Activated CD4-positive, alpha-beta memory T cell treated with anti-CD3 and anti-CD28 coated beads for 36 hours (primary cell): ENCODE results near the gene UMODL1. TPM values are rescaled to one million over a fixed set of nuclear protein-coding genes. Genes with fewer than 3 reads are reported as not detected.

ENCODE experiments used
- CTCF ChIA-PET: fragments of 350-600 bp; sonication (Branson Sonifier 250); formaldehyde crosslinking; loops from one replicate; lab custom pipeline; 2021; ENCODE audit warnings: antibody characterized with exemption, inconsistent platforms; lab: Charles Lee
- POLR2A ChIA-PET: fragments of 350-600 bp; sonication (Branson Sonifier 250); formaldehyde crosslinking; loops from one replicate; lab custom pipeline; 2021; ENCODE audit warnings: antibody characterized with exemption; lab: Charles Lee
- DNase-seq: peaks from one replicate; pipeline ENCODE4 v3.0.0-alpha.2; 2020
- H3K27ac Mint-ChIP-seq: one replicate; pipeline ENCODE4 v1.8.0; 2021; ENCODE audit warnings: mixed read lengths
- H3K27me3 Mint-ChIP-seq: one replicate; pipeline ENCODE4 v1.8.0; 2021; ENCODE audit warnings: mixed read lengths
- H3K36me3 Mint-ChIP-seq: one replicate; pipeline ENCODE4 v1.8.0; 2021; ENCODE audit warnings: mixed read lengths
- H3K4me1 Mint-ChIP-seq: one replicate; pipeline ENCODE4 v1.8.0; 2021; ENCODE audit warnings: low read depth, mixed read lengths
- H3K4me3 Mint-ChIP-seq: one replicate; pipeline ENCODE4 v1.8.0; 2021; ENCODE audit warnings: mild to moderate bottlenecking, mixed read lengths
- H3K9me3 Mint-ChIP-seq: one replicate; pipeline ENCODE4 v1.8.0; 2021; ENCODE audit warnings: mixed read lengths
- intact Hi-C: fragments of 100-400 bp; cut with micrococcal nuclease; formaldehyde crosslinking; loops from one replicate; pipeline ENCODE4 v1.15.1; 2023
- total RNA-seq, 2 experiments: library from RNA; stranded (reverse); gene quantifications; one replicate each; pipeline ENCODE4 v1.2.3, GENCODE V29; 2021

Gene UMODL1
- total RNA-seq, 2 experiments from 2014 or later, result not detected

DNA sequence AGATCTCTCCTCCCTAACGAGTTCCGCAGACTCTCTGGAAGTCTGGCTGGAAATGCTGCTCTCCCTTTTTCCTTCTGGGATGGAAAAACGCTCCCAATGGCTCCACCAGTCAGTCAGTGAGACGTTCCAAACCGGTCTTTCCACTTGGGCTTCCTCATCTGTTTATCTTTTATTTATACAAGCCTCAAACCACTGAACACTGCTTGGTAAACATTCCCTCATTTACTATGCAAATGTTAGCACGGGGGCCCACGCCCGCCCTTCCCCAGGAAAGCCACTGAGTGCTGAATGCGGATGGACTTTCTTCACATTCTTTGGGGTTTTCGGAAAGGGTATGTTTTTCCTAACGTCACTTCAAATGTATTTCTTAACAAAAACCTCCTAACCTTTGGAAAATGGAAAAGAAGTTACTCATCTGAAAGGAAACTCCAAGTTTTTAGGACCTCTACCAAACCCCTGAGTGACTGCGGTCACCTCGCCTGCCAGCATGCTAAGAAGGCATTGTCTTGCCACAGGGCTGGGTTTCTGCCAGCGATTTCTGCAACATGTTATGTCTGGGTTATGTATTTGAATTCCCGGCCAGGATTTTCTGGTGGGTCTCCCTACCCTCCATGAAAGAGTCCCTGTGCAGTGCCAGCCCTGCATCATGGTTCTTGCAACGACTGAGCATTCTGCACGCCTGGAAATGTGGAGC, 14.0 kb upstream of the UMODL1 start:
- Mint-ChIP-seq H3K4me1 (peaks cover 13% of the 10 kb centered on the region), H3K9me3 (no peaks in the 10 kb centered on the region), H3K4me3 (no peak overlapping the region), H3K27ac (no peak overlapping the region), H3K36me3 (no peaks in the 10 kb centered on the region), H3K27me3 (no peaks in the 10 kb centered on the region)
- ChIA-PET CTCF (no interaction called here), POLR2A (no interaction called here)
- intact Hi-C loops, result no loop called here
- no peak for DNase-seq

DNA sequence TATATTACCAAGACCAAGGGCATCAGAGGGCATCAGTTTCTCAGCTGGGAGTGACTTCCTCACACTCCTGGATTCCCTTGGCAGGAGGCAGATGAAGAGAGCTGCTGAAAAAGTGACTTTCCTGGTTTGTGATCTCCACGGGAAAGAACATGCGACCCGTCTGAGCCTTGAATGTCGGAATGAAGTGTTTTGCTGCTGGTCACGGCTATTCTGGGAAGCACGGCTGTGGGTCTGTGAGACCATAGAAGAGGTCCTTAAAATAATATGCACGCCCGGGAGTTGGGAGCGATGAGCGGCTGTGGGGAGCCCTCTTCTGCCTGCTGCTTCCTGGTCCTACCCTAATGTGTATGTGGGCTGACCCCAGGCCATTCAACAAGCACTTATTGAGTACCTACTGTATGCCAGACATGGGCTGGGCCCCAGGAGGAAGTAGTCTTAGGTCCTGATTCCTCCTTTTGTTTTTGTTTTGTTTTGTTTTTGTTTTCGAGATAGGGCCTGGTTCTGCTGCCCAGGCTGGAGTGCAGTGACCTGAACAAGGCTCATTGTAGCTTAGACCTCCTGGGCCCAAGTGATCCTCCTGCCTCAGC, 13.2 kb upstream of the UMODL1 start:
- no peak overlapping the region for H3K27ac Mint-ChIP-seq
- H3K4me3 Mint-ChIP-seq, result no peak overlapping the region
- peaks cover 21% of the 10 kb centered on the region for H3K4me1 Mint-ChIP-seq
- CTCF ChIA-PET, result no interaction called here
- no peak for DNase-seq
- intact Hi-C loops, result no loop called here
- H3K9me3 Mint-ChIP-seq, result no peaks in the 10 kb centered on the region
- POLR2A ChIA-PET, result no interaction called here
- no peaks in the 10 kb centered on the region for H3K36me3 Mint-ChIP-seq
- no peaks in the 10 kb centered on the region for H3K27me3 Mint-ChIP-seq

DNA sequence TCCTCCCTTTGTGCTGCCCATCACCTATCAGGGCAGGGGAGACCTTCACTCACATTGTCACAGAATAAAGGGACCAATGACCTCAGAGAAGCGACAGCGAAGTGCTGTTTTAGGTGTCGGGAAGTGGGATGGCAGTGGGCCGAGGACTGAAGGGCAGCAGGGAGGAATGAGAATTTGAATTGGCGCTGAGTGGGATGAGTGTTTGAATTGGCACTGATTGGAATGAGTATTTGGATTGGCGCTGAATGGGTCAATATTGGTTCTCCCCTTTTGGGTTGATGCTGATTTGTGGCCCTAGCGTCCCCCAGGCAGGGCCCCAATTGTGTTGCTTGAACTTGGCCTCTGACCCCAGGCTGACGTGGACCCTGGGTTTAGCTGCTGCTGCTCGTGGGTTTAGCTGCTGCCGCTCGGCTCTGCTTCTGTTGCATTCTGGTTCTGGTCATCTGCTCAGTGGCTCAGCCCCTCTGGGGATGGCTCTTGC, 12.4 kb upstream of the UMODL1 start:
- intact Hi-C loops, result no loop called here
- no peak overlapping the region for H3K4me3 Mint-ChIP-seq
- DNase-seq, result no peak
- ChIA-PET POLR2A (no interaction called here), CTCF (no interaction called here)
- no peaks in the 10 kb centered on the region for H3K27me3 Mint-ChIP-seq
- no peak overlapping the region for H3K27ac Mint-ChIP-seq
- H3K4me1 Mint-ChIP-seq, result peaks cover 28% of the 10 kb centered on the region
- no peaks in the 10 kb centered on the region for H3K9me3 Mint-ChIP-seq
- H3K36me3 Mint-ChIP-seq, result no peaks in the 10 kb centered on the region

- H3K27me3 Mint-ChIP-seq, result no peaks in the 10 kb centered on the region
- H3K9me3 Mint-ChIP-seq, result no peaks in the 10 kb centered on the region
- no peaks in the 10 kb centered on the region for H3K36me3 Mint-ChIP-seq
- ChIA-PET CTCF (no interaction called here), POLR2A (no interaction called here)
- intact Hi-C loops, result no loop called here
- peaks cover 33% of the 10 kb centered on the region for H3K4me1 Mint-ChIP-seq
- no peak for DNase-seq
- H3K27ac Mint-ChIP-seq, result no peak overlapping the region
- H3K4me3 Mint-ChIP-seq, result no peak overlapping the region
These were observed 12.0 kb upstream of the UMODL1 start for GRCh38 chr21:42059141-42059540.

DNA sequence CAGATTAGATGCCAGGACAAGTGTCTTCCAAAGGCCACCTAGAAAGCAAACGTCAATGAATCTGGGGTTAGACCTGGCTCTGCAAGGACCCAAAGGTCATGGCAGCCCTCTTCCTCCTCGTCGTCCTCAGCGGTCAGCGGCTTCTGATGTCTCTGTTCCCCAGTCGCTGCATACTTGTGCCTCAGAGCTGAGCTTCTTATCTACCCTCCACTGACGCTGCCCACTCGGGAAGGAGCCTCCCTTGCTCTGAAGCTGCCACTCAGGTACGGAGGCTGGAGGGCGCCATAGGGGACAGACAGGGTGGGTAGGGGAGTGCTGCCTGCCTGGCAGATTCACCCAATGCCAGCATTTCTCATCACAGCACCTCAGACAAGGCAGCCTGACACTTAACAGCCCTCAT, 11.4 kb upstream of the UMODL1 start:
- H3K4me1 Mint-ChIP-seq, result peaks cover 38% of the 10 kb centered on the region
- peak overlapping the region; percentile 18 for H3K27ac Mint-ChIP-seq
- intact Hi-C loops, result loop anchor here (5.0 kb wide), 1 partner anchor 178 kb away; no protein-coding TSS in a partner anchor
- no peaks in the 10 kb centered on the region for H3K27me3 Mint-ChIP-seq
- ChIA-PET CTCF (no interaction called here), POLR2A (no interaction called here)
- no peaks in the 10 kb centered on the region for H3K36me3 Mint-ChIP-seq
- H3K4me3 Mint-ChIP-seq, result no peak overlapping the region
- no peaks in the 10 kb centered on the region for H3K9me3 Mint-ChIP-seq
- no peak for DNase-seq

GRCh38 chr21:42060166-42060565, 11.0 kb upstream of the UMODL1 start:
- Mint-ChIP-seq H3K36me3 (no peaks in the 10 kb centered on the region), H3K27ac (no peak overlapping the region), H3K4me3 (no peak overlapping the region), H3K27me3 (no peaks in the 10 kb centered on the region), H3K9me3 (no peaks in the 10 kb centered on the region), H3K4me1 (peaks cover 43% of the 10 kb centered on the region)
- intact Hi-C loops, result loop anchor here (5.0 kb wide), 1 partner anchor 177 kb away; no protein-coding TSS in a partner anchor
- DNase-seq, result no peak
- CTCF ChIA-PET, result no interaction called here
- POLR2A ChIA-PET, result no interaction called here

- CTCF ChIA-PET, result no interaction called here
- no peak overlapping the region for H3K4me3 Mint-ChIP-seq
These were observed 9.7 kb upstream of the UMODL1 start for GRCh38 chr21:42061195-42061985.

DNA sequence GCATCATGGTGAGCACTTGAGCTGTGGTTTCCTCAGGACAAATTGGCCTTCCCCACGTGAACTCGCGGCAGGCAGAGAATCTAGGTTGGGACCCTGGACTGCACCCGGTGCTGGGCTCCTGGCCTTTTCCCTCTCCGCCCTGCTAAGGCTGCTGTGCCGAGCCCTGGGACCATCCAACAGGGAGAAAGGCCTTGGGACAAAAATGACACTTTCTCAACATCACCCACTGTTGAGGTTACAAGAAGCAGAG, 9.2 kb upstream of the UMODL1 start:
- Mint-ChIP-seq H3K27me3 (no peaks in the 10 kb centered on the region), H3K4me3 (peak overlapping the region; percentile 60), H3K4me1 (peaks cover 43% of the 10 kb centered on the region), H3K36me3 (no peaks in the 10 kb centered on the region), H3K27ac (peak overlapping the region; percentile 34), H3K9me3 (no peaks in the 10 kb centered on the region)
- CTCF ChIA-PET, result no interaction called here
- POLR2A ChIA-PET, result interaction anchor here (2.2 kb wide), 1 partner anchor 52 kb away, joined by 6 read pairs; the partner anchor contains the start of gene ZBTB21
- intact Hi-C loops, result loop anchor here (1.0 to 5.0 kb wide), 3 partner anchors 51 to 175 kb away; no protein-coding TSS in a partner anchor
- DNase-seq, result no peak

More at GRCh38 chr21:42061195-42061985, 9.7 kb upstream of the UMODL1 start:
- H3K4me1 Mint-ChIP-seq, result peaks cover 43% of the 10 kb centered on the region
- H3K27ac Mint-ChIP-seq, result peak overlapping the region; percentile 34
- POLR2A ChIA-PET, result interaction anchor here (2.2 kb wide), 1 partner anchor 52 kb away, joined by 6 read pairs; the partner anchor contains the start of gene ZBTB21
- no peaks in the 10 kb centered on the region for H3K36me3 Mint-ChIP-seq
- no peaks in the 10 kb centered on the region for H3K27me3 Mint-ChIP-seq
- no peaks in the 10 kb centered on the region for H3K9me3 Mint-ChIP-seq
- DNase-seq, result peak; percentile 50
- intact Hi-C loops, result loop anchor here (5.0 kb wide), 1 partner anchor 176 kb away; no protein-coding TSS in a partner anchor

- POLR2A ChIA-PET, result interaction anchor here (0.7 to 2.2 kb wide), 3 partner anchors 12 to 60 kb away, joined by 3 to 6 read pairs (median 4); partner anchors contain the start of gene ZBTB21
- intact Hi-C loops, result loop anchor here (1.0 to 5.0 kb wide), 3 partner anchors 51 to 175 kb away; no protein-coding TSS in a partner anchor
- Mint-ChIP-seq H3K27me3 (no peaks in the 10 kb centered on the region), H3K36me3 (no peaks in the 10 kb centered on the region), H3K27ac (peak overlapping the region; percentile 34), H3K4me1 (peaks cover 43% of the 10 kb centered on the region), H3K9me3 (no peaks in the 10 kb centered on the region), H3K4me3 (peak overlapping the region; percentile 60)
- DNase-seq, result peak; percentile 89
- CTCF ChIA-PET, result no interaction called here
These were observed 8.7 kb upstream of the UMODL1 start for GRCh38 chr21:42062236-42063022.

DNA sequence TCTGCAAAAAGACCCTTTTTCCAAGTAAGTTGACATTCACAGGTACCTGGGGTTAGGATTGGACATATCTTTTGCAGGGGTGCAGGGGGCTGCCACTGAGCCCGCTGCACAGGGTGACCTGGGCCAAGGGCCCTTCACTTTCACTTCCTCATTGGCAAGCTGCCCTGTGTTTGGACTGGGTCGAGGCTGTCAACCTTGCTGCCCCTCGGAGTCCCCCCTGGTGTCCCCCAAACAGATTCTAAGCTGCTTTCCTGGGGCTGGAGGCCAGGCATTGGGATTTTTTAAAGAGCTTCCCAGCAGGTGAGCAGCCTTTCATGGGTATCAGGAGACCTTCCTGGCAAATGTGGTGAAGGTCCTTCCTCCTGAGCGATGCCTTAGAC, 7.9 kb upstream of the UMODL1 start:
- no peaks in the 10 kb centered on the region for H3K9me3 Mint-ChIP-seq
- CTCF ChIA-PET, result interaction anchor here (0.8 to 2.0 kb wide), 2 partner anchors 45 to 54 kb away, joined by 4 to 7 read pairs; no protein-coding TSS in a partner anchor
- peak overlapping the region; percentile 60 for H3K4me3 Mint-ChIP-seq
- intact Hi-C loops, result loop anchor here (2.0 to 5.0 kb wide), 2 partner anchors 140 to 174 kb away; no protein-coding TSS in a partner anchor
- POLR2A ChIA-PET, result interaction anchor here (0.7 to 2.2 kb wide), 3 partner anchors 13 to 61 kb away, joined by 3 to 6 read pairs (median 4); partner anchors contain the start of gene ZBTB21
- H3K27ac Mint-ChIP-seq, result peak overlapping the region; percentile 34
- peaks cover 43% of the 10 kb centered on the region for H3K4me1 Mint-ChIP-seq
- H3K36me3 Mint-ChIP-seq, result no peaks in the 10 kb centered on the region
- peak; percentile 30 for DNase-seq
- no peaks in the 10 kb centered on the region for H3K27me3 Mint-ChIP-seq
